Measurements from ENCODE around the gene PCBP2. TPM values are rescaled to one million over a fixed set of nuclear protein-coding genes. Genes with fewer than 3 reads are reported as not detected.
"Not testable (repeated sequence)": the region's sequence is repeated elsewhere in the genome, so short reads cannot be mapped to it uniquely, and the experiment has no call there.

Gene PCBP2
- polyA plus RNA-seq (ENCODE audit: low read depth in 6 of 6), result 100 to 1,000 TPM; 116 to 172 (median 146) TPM

GRCh38 chr12:53451661-53452158 lies at the start of gene PCBP2:
Gene PCBP2 (plus strand): TSS chr12:53452102. CDS start chr12:53454801, 2,699 bp downstream.
- DNase-seq (peak; percentile 98), ATAC-seq (ENCODE audit: low read depth in 2 of 2) (peak; percentile 94 to 95)
- H3K9me3 Mint-ChIP-seq, result no peaks in the 10 kb centered on the region
- no peaks in the 10 kb centered on the region for H3K27me3 Mint-ChIP-seq
- H3K36me3 Mint-ChIP-seq, result peaks cover 8 to 13% of the 10 kb centered on the region in 2 donors
- H3K4me1 Mint-ChIP-seq, result peaks cover 30 to 39% (median 33%) of the 10 kb centered on the region in 3 donors
- peak within 1 kb of the TSS; percentile 95 to 100 (median 98) for H3K27ac Mint-ChIP-seq
- peak within 1 kb of the TSS; percentile 53 to 100 (median 98) for H3K4me3 Mint-ChIP-seq

- not testable (repeated sequence) for H3K27me3 Mint-ChIP-seq; H3K27ac Mint-ChIP-seq; ATAC-seq (ENCODE audit: low read depth in 2 of 2); H3K9me3 Mint-ChIP-seq; H3K4me3 Mint-ChIP-seq; DNase-seq
- peaks cover 0 to 12% of the 10 kb centered on the region in 2 donors for H3K36me3 Mint-ChIP-seq
- peaks cover 10 to 18% (median 18%) of the 10 kb centered on the region in 3 donors for H3K4me1 Mint-ChIP-seq
Observed at GRCh38 chr12:53402351-53402750, 49.6 kb upstream of the PCBP2 start.

DNA sequence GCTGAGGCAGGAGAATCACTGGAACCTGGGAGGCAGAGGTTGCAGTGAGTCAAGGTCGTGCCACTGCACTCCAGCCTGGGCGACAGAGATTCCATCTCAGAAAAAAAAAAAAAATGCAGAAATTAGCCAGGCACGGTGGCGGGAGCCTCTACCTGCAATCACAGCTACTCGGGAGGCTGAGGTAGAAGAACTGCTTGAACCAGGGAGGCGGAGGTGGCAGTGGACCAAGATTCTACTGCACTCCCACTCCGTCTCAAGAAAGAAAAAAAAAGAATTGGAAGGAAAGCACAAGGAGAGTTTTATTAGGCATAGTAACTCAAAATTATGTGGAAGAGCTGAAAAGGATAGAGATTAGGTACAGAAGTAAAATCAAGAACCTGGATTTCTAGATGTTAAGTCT lies 49.0 kb upstream of the PCBP2 start:
- Mint-ChIP-seq H3K4me3 (no peak overlapping the region), H3K36me3 (peaks cover 0 to 12% of the 10 kb centered on the region in 2 donors), H3K27ac (peak overlapping the region in 2 of 6 donors; percentile 6 to 28), H3K27me3 (no peaks in the 10 kb centered on the region), H3K4me1 (peaks cover 10 to 14% (median 13%) of the 10 kb centered on the region in 3 donors), H3K9me3 (no peaks in the 10 kb centered on the region)
- no peak for DNase-seq
- ATAC-seq (ENCODE audit: low read depth in 2 of 2), result no peak

DNA sequence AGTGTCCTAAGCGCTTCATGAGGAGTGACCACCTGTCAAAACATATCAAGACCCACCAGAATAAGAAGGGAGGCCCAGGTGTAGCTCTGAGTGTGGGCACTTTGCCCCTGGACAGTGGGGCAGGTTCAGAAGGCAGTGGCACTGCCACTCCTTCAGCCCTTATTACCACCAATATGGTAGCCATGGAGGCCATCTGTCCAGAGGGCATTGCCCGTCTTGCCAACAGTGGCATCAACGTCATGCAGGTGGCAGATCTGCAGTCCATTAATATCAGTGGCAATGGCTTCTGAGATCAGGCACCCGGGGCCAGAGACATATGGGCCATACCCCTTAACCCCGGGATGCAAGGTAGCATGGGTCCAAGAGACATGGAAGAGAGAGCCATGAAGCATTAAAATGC lies 41.0 kb upstream of the PCBP2 start:
- Mint-ChIP-seq H3K27me3 (no peaks in the 10 kb centered on the region), H3K27ac (peak overlapping the region in 2 of 6 donors; percentile 10 to 34), H3K4me1 (peaks cover 24 to 38% (median 36%) of the 10 kb centered on the region in 3 donors), H3K9me3 (no peaks in the 10 kb centered on the region), H3K36me3 (peaks cover 23 to 26% of the 10 kb centered on the region in 2 donors), H3K4me3 (no peak overlapping the region)
- ATAC-seq (ENCODE audit: low read depth in 2 of 2), result no peak
- no peak for DNase-seq

DNA sequence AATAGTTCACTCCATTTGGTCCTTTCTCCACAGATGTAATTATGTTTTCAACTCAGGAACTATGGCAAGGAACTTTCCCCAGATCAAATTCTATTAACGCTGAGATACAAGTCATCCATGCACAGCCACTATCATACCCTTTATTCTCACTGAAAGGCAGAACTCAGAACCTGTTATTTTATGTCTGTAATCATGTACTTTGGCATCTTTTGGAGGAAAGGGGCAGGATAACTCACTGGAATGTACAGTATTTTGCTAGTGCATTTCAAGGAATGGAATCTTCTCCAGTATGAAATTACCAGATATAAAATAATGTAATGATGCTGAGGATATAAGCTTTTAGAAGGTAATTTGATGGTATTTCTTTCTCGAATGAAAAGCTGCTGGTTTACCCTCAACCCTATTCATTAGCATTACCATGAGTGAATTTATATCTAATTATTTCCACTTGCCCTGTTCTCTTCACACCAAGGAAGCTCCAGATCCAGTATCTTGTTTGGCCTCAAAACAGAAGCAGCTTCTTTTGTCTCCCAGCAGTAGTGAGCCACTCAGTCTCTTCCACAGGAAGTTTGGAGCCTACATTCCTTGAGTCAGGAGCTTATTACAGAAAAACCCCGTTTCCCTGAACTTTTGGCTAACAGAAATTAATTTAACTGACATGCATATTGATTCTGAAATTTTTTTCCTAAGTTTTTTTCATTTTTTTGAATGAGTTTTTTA lies 38.3 kb upstream of the PCBP2 start:
- peaks cover 19 to 26% of the 10 kb centered on the region in 2 donors for H3K36me3 Mint-ChIP-seq
- H3K9me3 Mint-ChIP-seq, result no peaks in the 10 kb centered on the region
- ATAC-seq (ENCODE audit: low read depth in 2 of 2) (no peak), DNase-seq (no peak)
- H3K27me3 Mint-ChIP-seq, result no peaks in the 10 kb centered on the region
- peak overlapping the region in 2 of 6 donors; percentile 24 to 78 for H3K27ac Mint-ChIP-seq
- H3K4me1 Mint-ChIP-seq, result peaks cover 37 to 60% (median 56%) of the 10 kb centered on the region in 3 donors
- no peak overlapping the region for H3K4me3 Mint-ChIP-seq

DNA sequence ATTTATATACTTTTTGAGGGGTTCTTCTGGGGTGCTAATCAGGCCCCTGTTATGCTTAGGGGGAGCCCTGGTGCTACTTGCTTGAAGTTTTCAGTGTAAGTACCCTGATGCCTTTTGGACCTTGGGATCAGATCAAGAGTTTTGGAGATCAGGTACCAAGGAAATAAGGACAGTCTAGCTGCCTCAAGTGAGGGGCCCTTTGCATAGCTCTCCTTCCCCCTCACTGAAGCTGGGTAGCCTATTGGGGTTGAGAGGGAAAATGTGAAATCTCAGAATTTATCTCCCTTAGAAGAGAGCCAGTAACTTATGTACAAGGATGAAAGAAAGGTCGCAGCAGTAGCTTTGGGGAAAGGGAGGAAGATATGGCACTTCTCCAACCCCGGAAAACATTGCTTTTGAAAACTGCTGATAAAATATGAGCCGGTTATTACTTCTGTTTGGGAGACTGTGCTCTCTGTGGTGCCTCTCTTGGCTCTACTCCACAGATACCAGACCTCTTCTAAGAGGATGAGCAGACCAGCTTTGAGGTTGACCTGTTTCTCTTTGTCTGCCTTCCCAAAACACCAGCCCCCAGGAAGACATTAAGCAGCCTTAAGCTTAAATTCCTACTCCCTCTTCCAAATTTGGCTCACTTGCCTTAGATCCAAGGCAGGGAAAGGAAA lies 37.0 kb upstream of the PCBP2 start:
- H3K36me3 Mint-ChIP-seq, result peaks cover 14 to 19% of the 10 kb centered on the region in 2 donors
- ATAC-seq (ENCODE audit: low read depth in 2 of 2) (no peak), DNase-seq (no peak)
- H3K27ac Mint-ChIP-seq, result peak overlapping the region in 5 of 6 donors; percentile 19 to 74 (median 47)
- H3K4me1 Mint-ChIP-seq, result peaks cover 47 to 69% (median 63%) of the 10 kb centered on the region in 3 donors
- H3K4me3 Mint-ChIP-seq, result no peak overlapping the region
- H3K9me3 Mint-ChIP-seq, result no peaks in the 10 kb centered on the region
- no peaks in the 10 kb centered on the region for H3K27me3 Mint-ChIP-seq

GRCh38 chr12:53415752-53416389 lies 36.0 kb upstream of the PCBP2 start:
- H3K4me1 Mint-ChIP-seq, result peaks cover 47 to 73% (median 64%) of the 10 kb centered on the region in 3 donors
- H3K27ac Mint-ChIP-seq, result peak overlapping the region in 5 of 6 donors; percentile 39 to 89 (median 74)
- not testable (repeated sequence) for H3K27me3 Mint-ChIP-seq; H3K9me3 Mint-ChIP-seq; DNase-seq; ATAC-seq (ENCODE audit: low read depth in 2 of 2)
- peak overlapping the region in 1 of 8 donors; percentile 28 for H3K4me3 Mint-ChIP-seq
- H3K36me3 Mint-ChIP-seq, result peaks cover 14 to 16% of the 10 kb centered on the region in 2 donors

GRCh38 chr12:53417291-53417816 lies 34.5 kb upstream of the PCBP2 start:
- not testable (repeated sequence) for H3K9me3 Mint-ChIP-seq, H3K27me3 Mint-ChIP-seq, H3K36me3 Mint-ChIP-seq
- Mint-ChIP-seq H3K4me1 (peaks cover 45 to 73% (median 65%) of the 10 kb centered on the region in 3 donors), H3K4me3 (peak overlapping the region; percentile 17 to 80 (median 51)), H3K27ac (peak overlapping the region; percentile 60 to 84 (median 74))
- DNase-seq (peak; percentile 55), ATAC-seq (ENCODE audit: low read depth in 2 of 2) (peak; percentile 62 to 70)

- no peak for ATAC-seq (ENCODE audit: low read depth in 2 of 2)
- H3K36me3 Mint-ChIP-seq, result no peaks in the 10 kb centered on the region
- H3K27ac Mint-ChIP-seq, result peak overlapping the region in 3 of 6 donors; percentile 56 to 71 (median 70)
- no peaks in the 10 kb centered on the region for H3K9me3 Mint-ChIP-seq
- peak overlapping the region in 6 of 8 donors; percentile 23 to 59 (median 38) for H3K4me3 Mint-ChIP-seq
- no peak for DNase-seq
- H3K27me3 Mint-ChIP-seq, result no peaks in the 10 kb centered on the region
- H3K4me1 Mint-ChIP-seq, result peaks cover 40 to 65% (median 57%) of the 10 kb centered on the region in 3 donors
Observed at GRCh38 chr12:53418221-53418620, 33.7 kb upstream of the PCBP2 start.

GRCh38 chr12:53419756-53420155 lies 32.1 kb upstream of the PCBP2 start:
- Mint-ChIP-seq H3K9me3 (no peaks in the 10 kb centered on the region), H3K27ac (peak overlapping the region in 3 of 6 donors; percentile 1 to 36 (median 7)), H3K4me1 (peaks cover 37 to 62% (median 52%) of the 10 kb centered on the region in 3 donors), H3K4me3 (peak overlapping the region in 1 of 8 donors; percentile 5), H3K27me3 (no peaks in the 10 kb centered on the region), H3K36me3 (no peaks in the 10 kb centered on the region)
- no peak for ATAC-seq (ENCODE audit: low read depth in 2 of 2)
- DNase-seq, result no peak

DNA sequence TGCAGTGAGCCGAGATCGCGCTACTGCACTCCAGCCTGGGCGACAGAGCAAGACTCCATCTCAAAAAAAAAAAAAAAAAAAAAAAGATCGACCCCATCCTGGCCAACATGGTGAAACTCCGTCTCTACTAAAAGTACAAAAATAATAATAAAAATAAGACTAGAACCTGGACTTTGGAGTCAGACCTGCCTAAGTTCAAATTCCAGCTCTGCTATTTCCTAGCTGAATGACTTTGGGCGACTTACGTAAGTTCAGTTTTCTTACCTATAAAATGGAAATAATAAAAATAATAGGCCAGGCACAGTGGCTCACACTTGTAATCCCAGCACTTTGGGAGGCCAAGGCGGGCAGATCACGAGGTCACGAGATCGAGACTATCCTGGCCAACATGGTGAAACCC lies 29.7 kb upstream of the PCBP2 start:
- not testable (repeated sequence) for ATAC-seq (ENCODE audit: low read depth in 2 of 2); H3K9me3 Mint-ChIP-seq

DNA sequence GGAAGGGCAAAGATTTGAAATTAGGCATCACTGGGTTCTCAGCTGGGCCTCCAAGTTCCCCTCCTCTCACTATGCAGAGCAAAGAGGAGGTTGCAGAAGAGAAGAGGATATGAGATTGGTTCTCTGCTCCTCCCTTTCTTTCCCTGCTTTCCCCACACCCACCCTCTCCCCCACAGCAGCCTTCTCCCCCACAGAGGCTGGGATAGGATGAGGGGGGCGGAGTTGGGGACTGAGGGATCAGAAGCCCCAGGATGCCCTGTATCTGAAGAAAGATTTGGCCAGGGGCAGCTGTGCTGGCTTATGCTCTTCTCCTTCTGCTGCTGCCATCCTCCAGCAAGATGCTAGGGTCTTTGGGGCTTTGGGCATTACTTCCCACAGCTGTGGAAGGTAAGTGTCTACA lies 28.3 kb upstream of the PCBP2 start, which contains the start of gene AMHR2:
Gene AMHR2, plus strand, starts transcription at position 259 of the 400 bp plus-strand sequence. Its CDS starts 80 bp downstream, at position 339.
- Mint-ChIP-seq H3K4me1 (peaks cover 16 to 26% (median 21%) of the 10 kb centered on the region in 3 donors), H3K27me3 (no peaks in the 10 kb centered on the region), H3K4me3 (no peak within 1 kb of the TSS), H3K27ac (peak within 1 kb of the TSS in 1 of 6 donors; percentile 33), H3K36me3 (no peaks in the 10 kb centered on the region), H3K9me3 (no peaks in the 10 kb centered on the region)
- ATAC-seq (ENCODE audit: low read depth in 2 of 2), result no peak
- no peak for DNase-seq

More for the DNA sequence above, 29.7 kb upstream of the PCBP2 start:
- not testable (repeated sequence) for H3K27ac Mint-ChIP-seq, H3K27me3 Mint-ChIP-seq, DNase-seq, H3K36me3 Mint-ChIP-seq
- peaks cover 26 to 39% (median 32%) of the 10 kb centered on the region in 3 donors for H3K4me1 Mint-ChIP-seq
- H3K4me3 Mint-ChIP-seq, result peak overlapping the region in 1 of 8 donors; percentile 44
